Measurements from ENCODE around the gene CCDC167. TPM values are rescaled to one million over a fixed set of nuclear protein-coding genes. Genes with fewer than 3 reads are reported as not detected.
"Not testable (repeated sequence)": the region's sequence is repeated elsewhere in the genome, so short reads cannot be mapped to it uniquely, and the experiment has no call there.

Gene CCDC167
- polyA plus RNA-seq, 5 donors, result 22.4 to 29.2 (median 23.4) TPM

GRCh38 chr6:37477656-37478435, 21.8 kb downstream of the CCDC167 start:
- no peak for DNase-seq

- DNase-seq, result no peak
Measured at GRCh38 chr6:37477191-37477590, 22.5 kb downstream of the CCDC167 start.

GRCh38 chr6:37474316-37474715, 25.4 kb downstream of the CCDC167 start:
- DNase-seq, result no peak

GRCh38 chr6:37473364-37474095, 26.2 kb downstream of the CCDC167 start:
- DNase-seq, result no peak

GRCh38 chr6:37467718-37468117, 32.0 kb downstream of the CCDC167 start:
- no peak for DNase-seq

- DNase-seq, result no peak
Measured at GRCh38 chr6:37463110-37463509, 36.6 kb downstream of the CCDC167 start.

GRCh38 chr6:37460805-37461204, 38.9 kb downstream of the CCDC167 start:
- no peak for DNase-seq

GRCh38 chr6:37459981-37460800, 39.5 kb downstream of the CCDC167 start:
- no peak for DNase-seq

DNA sequence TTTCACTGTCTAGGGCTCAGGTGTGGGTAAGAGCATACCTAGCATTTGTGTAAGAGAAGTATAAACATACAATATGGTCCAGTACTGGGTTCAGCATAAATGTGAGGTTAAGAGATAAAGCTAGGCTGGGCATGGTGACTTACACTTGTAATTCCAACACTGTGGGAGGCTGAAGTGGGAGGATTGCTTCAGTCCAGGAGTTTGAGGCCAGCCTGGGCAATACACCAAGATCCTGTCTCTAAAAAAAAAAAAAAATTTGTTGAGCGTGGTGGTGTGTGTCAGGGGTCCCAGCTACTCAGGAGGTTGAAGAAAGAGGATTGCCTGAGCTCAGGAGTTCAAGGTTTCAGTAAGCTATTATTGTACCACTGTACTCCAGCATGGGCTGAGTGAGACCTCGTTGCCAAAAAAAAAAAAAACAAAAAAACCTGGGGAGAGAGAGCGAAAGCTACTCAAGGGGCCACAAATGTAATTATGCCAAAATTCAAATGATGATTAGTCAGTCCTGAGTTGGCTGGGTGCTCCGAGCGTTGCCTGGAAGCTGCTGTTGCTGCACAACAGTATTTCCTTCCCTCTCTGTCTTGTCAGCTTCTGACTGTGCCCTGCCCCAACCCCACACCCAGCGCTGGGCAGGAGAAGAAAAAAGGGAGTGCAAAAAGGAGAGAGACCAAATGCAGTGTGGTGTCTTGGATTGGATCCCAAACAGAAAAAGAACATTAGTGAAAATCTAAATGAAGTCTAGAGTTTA, 42.7 kb downstream of the CCDC167 start:
- DNase-seq, result no peak

- DNase-seq, result no peak
Measured at GRCh38 chr6:37456126-37456525, 43.6 kb downstream of the CCDC167 start.

GRCh38 chr6:37454420-37455140, 45.1 kb downstream of the CCDC167 start:
- DNase-seq, result no peak

GRCh38 chr6:37452522-37452921, 47.2 kb downstream of the CCDC167 start:
- DNase-seq, result no peak

GRCh38 chr6:37451441-37452193, 48.1 kb downstream of the CCDC167 start:
- DNase-seq, result no peak

DNA sequence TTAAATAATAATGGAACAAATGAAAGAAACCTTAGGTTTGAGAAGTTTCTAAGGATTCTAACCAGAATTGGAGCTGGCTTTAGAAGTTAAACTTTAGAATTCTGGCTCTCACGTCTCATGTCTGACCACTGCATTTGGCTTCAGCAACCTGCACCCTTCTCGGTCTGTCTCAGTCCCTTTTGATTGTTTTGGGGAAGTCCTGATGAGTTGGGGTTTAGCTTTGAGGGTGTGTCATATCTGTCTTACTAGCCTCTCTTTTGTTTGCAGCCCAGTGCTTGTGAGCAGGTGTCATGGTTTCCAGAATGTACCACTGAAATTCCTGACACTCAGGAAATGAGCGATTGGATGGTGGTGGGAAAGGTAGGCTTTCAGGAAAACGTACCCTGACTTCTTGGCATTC, 49.7 kb downstream of the CCDC167 start:
- no peak for DNase-seq

- DNase-seq, result not testable (repeated sequence)
Measured at GRCh38 chr6:37443216-37443542, 56.5 kb downstream of the CCDC167 start.

DNA sequence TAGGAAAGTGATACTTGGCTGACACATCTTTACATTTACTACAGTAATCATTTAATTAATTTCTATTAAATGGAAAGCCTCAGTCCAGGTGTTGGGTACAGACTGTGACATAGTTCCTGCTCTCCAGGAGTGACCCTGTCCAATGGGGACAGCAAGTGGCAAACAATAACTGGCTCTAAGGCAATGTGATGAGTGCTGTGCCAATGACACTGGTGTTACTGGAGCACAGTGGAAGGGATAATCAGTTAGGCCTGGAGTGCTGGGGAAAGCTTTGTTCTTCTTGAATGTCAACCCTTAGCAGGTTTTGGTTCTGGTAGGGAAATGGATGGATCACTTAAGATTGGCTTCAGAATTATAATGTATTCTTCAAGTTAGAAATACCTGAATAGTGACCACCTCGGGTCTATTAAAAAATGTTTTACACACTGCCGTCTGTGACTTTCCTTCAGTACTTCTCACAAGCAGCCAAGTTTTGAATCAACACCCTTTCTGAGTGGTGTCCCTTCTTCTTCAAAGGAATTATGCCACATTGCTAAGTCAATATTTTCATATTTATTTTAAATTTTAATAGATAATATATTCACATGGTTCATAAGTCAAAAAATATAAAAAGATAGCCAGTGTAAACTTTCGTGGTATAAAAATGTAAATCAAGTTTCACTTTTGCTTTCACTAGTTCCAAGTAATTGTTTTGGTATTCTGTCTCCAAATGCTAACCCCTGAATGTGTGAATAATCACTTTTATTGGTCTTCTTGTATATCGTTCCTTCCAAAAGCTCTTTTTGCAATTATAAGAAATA, 57.1 kb downstream of the CCDC167 start:
- DNase-seq, result no peak

- no peak for DNase-seq
Measured at GRCh38 chr6:37441651-37442050, 58.0 kb downstream of the CCDC167 start.

GRCh38 chr6:37438930-37439329, 60.8 kb downstream of the CCDC167 start:
- no peak for DNase-seq

GRCh38 chr6:37435816-37436215, 63.9 kb downstream of the CCDC167 start:
- no peak for DNase-seq

All from right lung (tissue), 5 donors.